Stimulated activated CD8-positive, alpha-beta memory T cell treated with anti-CD3 and anti-CD28 coated beads, Interleukin-12 subunit alpha, Interleukin-12 subunit beta, amount 100 ng/mL, for 24 hours (primary cell): ENCODE measurements around the gene HPCA.
"Not testable (repeated sequence)": the region's sequence is repeated elsewhere in the genome, so short reads cannot be mapped to it uniquely, and the experiment has no call there.

Experiments
- DNase-seq: peaks from one replicate; pipeline ENCODE4 v3.0.0-alpha.2; 2020; ENCODE audit errors: extremely low read depth

HPCA gene

DNA sequence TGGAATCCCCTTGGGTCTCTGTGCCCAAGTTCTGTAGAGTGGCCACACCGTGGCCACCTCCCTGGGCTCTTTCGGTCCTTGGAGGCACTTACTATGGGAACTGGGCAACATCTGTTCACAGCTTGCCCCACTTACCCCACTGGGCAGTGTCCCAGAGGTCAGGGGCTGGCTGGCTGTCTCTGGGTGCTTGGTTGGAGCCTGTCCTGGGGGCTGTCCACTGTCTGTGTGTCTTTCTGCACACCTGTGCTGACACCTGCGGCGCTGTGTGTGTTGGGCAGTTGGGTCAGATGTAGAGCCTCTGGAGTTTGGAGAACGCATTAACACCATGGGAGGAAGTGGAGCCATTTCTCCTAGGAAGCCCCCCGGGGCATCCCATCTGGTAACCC is 16.2 kb downstream of the HPCA start:
- DNase-seq = no peak

DNA sequence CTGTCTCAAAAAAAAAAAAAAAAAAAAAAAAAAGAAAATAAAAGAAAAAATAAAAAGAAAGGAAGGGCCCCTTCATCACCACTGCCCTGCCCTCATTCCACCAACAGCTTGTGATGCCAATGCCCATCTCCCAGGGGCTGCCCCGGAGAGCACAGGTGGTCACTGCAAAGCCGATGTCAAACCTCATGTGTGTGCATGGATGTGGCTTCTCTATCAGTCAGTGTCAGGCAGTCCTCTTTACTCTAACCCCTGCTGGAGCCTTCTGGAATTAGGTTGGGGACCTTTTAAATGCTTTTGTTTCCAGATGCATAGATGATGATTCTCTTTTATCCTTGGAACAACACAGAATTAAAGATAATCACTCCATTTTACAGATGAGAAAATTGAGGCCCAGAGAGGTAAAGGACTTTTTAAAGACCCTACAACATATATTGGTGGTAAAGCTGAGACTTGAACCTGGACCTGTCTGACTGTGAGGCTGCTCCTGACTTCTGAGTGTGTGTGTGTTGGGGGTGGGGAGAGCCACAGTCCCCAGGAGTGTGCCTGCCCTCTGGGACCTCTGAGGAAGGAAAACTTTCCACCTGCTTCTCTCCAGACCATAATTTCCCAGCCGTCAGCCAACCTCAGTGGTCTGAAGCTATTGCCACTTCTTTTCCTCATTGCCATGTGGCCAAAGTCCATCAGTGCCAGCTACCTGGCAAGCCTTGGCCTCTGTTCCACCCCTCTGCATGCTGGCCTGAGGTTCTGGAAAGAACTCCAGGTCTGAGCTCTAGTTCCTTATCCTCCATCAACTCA is 17.9 kb downstream of the HPCA start:
- no peak for DNase-seq

DNA sequence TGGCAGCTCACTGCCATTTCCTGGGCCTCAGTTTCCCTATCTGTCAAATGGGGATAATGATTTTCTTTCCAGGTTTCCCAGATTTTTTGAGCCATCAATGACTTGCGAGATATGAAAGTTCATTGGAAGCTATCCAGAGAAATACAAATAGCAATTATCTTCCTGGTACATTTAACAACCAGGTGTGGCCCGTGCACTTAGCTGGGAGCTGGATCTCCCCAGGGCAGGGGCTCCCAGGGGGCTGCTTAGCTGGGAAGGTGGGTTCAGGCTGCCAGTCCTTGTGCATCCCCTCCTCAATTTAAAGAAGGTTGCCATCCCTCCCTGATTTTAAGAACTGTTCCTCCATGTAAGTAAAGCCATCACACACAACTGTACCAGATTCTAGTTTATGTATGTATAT is 18.5 kb downstream of the HPCA start:
- no peak for DNase-seq

DNA sequence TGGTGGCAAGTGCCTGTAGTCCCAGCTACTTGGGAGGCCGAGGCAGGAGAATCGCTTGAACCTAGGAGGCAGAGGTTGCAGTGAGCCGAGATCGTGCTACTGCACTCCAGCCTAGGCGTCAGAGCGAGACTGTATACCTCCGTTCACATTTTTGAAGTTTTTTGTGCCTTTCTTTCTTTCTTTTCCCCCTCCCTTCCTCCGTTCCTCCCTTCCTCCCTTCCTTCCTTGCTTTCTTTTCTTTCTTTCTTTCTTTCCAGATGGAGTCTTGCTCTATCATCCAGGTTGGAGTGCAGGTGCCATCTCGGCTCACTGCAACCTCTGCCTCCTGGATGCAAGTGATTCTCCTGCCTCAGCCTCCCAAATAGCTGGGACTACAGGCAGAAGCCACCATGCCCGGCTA is 19.3 kb downstream of the HPCA start:
- not testable (repeated sequence) for DNase-seq

DNA sequence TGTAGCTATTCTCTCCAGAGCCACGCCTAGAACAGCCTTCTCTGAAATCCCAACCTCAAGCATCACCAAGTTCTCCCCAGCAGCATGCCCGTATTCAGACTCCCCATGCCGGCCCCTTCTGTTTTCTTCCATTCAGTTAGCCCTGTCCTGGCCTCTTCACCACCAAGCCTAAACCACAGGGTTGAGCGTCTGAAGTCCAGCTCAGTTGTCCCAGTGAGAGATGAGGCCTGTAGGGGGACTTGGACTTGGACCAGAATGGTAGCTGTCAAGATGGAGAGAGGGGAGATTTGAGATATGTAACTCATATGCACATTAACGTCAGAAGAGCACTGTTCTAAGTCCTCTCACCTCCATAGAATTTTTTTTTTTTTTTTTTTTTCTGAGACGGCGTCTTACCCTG is 20.4 kb downstream of the HPCA start:
- no peak for DNase-seq

DNA sequence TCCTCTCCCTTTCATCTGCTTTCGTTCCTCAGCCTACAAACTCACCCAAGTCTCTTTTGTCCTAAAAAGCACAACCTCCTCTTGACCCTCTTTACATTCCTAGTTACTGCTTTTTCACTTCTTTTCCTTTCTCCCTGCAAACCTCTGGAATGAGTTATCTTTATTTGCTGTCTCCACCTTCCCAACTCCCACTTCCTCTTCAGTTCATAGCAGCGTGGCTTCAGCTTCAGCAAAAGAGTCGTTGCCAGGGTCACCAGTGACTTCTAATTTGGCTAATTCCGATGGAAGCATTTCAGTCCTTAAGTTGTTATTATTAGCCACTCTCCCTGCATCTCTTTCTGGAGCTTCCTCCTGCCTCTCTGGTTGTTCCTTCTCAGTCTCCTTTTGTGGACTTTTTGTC is 21.1 kb downstream of the HPCA start:
- DNase-seq = no peak

DNA sequence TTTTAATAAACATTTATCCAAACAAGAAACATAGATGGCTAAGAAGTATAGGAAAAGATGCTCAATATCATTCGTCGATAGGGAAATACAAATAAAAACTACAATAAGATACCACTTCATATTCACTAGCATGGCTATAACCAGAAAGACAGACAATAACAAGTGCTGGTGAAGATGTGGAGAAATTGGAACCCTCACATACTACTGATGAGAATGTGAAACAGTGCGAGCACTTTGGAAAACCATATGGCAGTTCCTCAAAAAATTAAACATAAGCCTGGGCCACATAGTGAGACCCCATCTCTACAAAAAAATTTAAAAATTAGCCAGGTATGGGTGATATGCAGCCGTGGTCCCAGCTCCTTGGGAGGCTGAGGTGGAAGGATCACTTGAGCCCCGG is 24.0 kb downstream of the HPCA start:
- no peak for DNase-seq

DNA sequence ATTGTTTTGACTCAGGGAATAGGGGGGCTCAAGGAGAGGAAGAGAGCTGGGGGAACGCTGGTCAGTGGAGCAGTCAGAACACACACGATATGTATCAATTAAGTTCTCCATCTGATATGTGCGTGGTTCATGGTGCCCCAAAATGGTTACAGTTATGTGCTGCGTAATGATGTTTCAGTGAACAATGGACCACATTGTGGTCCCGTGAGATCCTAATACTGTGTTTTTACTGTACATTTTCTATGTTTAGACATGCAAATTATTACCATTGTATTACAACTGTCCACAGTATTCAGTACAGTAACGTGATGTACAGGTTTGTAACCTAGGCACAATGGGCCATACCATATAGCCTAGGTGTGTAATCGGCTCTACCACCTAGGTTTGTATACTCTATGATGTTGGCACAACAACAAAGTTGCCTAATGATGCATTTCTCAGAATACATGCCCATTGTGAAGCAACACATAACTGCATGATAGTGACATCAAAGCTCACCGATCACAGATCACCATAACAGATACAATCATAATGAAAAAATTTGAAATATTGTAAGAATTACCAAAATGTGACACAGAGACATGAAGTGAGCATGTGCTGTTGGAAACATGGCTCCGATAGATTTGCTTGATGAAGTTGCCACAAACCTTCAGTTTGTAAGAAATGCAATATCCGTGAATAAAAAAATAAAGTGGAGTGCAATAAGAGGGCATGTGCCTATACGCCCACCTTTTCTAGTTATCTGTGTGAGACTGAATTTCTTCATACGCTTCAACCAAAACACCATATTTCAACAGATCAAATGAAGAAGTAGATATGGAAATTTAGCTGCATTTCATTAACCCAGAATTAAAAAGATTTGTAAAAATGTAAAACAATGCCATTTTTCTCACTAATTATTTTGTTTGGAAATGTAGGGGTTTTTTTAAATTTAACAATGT is 29.7 kb downstream of the HPCA start:
- no peak for DNase-seq

DNA sequence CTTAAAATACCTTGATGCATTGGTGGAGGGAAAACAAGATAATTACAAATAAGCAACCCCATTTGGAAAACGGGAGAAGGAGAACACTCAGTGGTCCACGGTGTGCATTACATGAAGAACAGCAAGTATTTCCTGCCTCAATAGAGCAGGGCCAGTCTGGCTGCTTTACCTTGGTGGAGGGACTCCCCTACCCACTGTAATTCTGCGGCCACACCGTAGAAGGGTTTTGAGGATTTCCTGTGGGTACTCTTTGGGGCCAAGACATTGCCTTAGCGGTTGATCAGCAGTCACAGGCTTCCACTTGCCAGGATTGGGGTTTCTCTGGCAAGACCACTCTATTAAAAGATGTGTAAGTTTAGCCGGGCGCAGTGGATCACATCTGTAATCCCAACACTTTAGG is 31.2 kb downstream of the HPCA start:
- DNase-seq = no peak

DNA sequence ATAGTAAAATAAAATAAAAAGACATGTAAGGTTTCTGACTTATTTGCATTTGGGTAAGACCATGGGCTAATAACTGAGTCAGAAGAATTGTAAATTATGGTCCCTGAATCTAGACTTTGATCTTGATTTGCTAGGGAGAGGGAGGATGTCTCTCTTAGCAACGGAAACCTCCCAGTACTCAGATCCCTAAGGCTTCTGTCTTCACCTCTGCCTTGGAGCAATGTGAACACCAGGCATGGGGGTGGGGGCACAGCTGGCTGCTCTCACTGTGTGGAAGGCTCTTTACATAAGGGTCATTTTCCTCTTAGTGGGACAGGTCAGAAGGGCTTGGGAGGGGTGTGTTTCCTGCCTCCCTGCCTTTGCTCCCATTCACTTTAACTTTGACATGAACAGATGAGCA is 31.9 kb downstream of the HPCA start:
- DNase-seq = no peak

DNA sequence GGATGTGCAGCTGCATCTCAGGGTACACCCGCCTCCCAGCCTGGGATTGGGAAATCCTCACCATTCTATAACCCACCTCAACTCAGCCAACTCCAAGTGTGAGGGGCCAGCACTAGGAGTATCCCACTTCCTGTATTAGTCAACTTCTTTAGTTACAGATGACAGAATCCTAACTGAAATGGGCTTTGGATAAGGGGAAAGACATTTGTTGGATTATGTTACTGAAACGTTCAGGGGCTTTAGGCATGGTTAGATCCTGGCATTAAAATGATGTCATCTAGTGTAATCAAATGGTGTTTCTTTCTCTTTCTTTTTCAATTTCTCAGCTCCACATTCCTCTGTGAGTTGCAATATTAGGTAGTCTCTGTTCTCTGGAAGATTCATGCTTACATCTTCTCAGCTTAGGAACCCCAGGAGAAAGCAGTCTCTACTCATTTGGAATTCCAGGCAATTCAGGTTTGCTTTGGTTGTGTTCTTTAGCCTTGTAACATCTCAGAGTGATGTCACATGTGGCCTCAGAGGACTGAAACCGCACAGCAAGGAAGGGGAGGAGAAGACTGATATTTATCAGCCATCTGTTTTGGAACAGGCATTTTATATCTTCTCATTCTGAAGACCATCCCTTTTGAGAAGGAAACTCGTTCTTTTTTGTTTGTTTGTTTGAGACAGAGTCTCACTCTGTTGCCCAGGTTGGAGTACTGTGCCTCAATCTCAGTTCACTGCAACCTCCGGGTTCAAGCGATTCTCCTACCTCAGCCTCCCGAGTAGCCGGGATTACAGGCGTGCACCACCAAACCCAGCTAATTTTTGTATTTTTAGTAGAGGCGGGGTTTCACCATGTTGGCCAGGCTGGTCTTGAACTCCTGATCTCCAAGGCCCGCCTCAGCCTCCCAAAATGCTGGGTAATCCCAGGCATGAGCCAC is 33.8 kb downstream of the HPCA start:
- DNase-seq = no peak

DNA sequence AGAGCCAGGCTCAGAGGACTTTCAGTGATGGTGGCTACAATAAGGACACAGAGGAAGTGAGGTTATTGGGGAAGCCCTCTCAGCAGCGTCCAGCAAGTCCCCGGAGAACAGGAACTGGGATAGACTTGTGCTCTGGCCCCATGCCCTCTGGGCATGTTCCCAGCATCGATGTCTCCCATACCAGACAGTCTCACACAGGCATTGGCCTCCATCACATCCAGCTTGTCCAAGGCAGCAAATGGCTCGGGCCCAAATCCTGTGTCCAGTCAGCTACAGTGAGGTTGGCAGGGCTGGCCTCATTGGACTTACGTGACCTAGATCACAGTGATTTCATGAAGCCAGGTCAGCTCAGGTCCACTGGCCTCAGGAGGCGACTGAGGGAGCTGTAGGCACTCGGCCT is 34.5 kb downstream of the HPCA start:
- DNase-seq = no peak

DNA sequence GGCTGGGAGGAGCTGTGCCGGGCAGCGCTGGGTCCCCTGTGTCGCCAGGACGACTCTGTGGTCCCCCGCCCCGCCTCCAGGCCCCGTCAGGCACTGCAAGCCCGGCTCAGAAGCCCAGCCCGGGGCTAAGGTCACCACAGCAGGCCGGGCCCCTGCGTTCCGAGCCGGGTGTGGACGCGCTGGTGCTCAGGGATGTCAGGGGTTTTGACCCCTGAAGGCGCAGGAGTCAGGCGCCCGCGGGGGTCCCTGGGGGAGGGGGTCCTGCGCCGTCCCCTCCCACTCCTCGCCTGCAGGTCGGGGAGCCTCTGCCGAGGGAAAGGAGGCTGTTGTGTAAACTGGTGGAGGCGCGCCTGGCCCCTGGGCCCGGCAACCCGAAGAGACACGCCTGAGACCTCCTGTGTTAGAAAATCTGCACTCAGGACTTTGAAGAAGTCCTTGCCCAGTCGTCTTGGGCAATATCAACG is 38.6 kb downstream of the HPCA start:
- no peak for DNase-seq

DNA sequence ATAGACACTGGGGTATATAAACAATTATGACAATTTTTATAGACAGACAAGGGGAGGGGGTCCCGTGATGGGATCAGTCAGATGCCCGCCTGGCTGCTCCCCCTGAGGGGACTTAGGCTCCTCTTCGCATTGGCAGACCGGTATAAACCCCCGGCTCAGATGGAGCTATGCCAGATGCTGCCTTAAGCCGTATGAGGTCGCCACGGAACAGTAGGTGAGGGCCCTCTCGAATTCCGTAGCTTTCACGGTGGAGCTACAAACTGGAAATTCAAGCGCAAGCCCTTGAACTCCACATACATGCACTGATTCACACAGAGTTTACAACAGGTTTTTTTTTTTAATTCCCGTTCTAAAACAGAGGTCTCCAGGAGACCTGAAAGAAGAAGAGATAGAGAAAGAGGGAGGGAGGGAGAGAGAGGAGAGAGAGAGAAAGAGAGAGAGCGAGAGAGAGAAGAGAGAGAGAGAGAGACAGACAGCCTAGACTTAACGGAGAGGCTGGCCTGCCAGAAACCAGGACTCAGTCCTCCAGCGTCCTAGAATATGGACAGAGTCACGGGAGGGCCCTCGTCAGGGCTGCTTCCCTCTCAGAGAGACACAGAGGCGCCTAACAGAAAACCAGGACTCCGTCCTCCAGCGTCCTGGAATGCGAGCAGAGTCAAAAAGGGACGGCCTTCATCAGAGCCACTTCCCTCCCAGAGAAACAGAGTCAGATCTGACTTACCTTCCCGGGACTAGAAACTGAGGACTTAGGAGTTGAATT is 39.3 kb downstream of the HPCA start:
- DNase-seq = no peak

DNA sequence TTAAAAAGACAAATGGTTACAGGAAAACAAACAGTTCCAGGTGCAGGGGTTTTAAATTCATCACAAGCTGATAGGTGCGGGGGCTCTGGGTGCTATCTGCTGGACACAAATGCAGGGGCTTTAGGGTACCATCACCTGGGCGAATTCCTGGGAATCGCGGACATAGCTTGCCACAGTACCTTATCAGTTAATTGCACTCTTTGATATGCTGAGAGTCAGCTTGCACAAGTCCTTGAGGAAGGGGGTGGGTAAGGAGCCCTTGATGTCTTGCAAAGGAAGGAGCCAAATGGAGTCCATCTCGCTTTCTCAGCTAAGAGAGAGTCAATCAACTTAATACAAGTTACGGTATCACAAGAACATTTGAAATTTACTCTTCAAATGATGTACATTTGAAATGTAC is 40.3 kb downstream of the HPCA start:
- DNase-seq = no peak

DNA sequence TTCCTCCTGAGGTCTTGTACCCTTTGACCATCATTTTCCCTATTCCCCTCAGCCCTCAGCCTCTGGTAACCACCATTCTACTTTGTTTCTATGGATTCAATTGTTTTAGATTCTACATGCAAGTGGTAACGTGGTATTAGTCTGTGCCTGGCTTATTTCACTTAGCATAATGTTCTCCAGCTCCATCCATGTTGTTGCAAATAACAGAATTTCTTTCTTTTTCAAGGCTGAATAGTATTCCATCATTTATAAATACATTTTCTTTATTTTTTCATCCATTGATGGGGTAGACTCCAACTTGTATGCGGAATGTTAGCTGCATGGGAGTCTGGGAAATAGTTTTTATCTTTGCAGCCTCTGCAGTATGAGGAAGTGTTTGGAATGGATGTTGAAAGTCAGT is 41.1 kb downstream of the HPCA start:
- no peak for DNase-seq

DNA sequence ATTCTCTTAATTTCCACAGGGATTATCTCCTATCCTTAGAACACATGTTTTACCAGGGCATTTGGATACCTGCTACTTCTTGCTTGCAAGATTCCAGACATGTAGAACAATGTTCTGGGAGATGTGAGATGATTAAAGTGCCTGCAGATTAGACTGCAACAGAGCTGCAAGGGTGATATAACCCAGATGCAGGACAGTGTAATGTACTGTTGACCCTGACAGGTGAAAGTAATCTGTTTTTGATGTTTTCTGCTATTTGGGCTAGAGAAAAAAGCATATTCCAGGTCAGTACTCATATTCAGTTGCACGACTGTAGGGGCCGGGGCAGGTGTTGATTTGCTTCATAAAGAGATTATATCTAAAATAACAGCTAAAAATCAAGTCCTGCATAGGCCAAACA is 42.0 kb downstream of the HPCA start:
- no peak for DNase-seq

DNA sequence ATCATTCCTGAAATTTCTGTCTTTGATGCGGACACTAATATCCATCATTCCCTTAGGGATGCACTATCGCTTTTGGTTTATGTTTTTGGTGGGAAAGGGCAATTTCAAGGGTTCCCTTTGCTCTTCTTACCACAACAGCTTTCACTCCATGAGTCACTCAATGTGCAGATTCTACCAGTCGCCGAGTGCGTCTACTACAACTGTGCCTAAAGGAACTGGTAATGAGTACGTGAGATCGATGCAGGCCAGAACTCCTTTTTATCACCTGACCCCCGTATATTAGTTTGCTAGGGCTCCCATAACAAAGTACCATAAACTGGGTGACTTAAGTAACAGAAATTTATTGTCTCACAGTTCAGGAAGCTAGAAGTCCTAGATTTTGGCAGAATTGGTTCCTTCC is 42.4 kb downstream of the HPCA start:
- DNase-seq = no peak

DNA sequence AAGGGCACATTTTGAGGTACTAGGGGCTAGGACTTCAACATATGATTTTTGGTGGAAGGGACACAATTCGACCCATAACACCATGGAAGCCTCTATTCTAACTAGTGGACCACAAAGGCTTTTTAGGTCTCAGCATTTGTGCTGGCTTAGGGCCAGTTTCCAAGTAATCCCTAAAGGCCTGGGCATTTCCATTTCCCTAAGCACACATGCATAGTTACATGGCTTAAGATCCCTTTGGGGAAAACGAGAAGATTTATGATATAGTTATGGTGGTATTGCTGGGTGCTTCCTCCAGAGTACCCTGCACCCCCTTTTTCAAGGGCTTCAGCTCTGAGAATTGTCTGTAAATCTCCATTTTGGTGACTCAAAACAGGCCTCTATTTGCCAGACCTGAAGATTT is 43.1 kb downstream of the HPCA start:
- no peak for DNase-seq

DNA sequence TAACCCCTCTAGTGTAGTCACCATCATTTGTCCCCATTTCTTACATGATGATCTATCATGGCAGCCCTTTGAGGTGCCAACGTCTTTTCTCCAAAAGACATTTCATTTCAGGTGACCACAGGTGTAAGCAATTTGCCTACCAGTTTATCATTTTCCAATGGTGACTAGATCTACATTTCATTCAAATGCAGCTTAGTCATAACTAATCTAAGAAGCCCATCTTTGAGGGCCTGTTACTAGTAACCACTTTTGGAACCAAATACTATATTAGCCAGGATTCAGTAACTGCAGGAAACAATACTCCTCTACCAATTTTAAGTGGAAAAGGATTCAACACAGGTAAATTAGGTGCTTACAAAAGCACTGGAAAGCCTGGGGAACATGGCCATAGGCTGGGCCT is 45.5 kb downstream of the HPCA start:
- no peak for DNase-seq

DNA sequence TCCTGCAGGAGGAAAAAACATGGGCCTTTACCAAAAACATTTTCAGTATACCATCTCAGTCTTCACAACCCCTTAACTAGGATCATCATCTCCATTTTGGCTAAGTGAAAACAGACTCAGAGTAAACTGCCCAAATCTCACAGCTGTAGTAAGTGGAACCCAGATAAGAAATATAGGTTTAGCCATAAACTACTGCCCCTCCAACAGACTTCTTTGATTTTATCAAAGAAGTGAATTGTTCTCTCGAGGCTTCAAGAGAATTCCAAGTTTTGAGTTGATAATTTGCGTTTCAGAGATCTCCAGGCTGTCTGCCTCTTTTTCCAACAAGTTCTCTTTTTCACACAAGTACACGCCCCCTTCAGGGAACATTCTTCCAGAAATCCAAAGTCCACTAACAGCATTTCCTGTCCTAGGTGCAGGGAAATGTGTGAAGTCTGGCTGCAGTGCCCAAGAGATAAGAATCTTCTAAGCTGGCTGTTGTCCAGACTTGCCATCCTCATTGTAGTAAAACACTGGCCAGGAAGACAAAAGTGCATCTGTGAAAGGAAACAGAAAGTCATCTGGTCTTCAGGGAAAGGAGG is 47.5 kb downstream of the HPCA start:
- no peak for DNase-seq
